Endometrial microvascular endothelial cells (primary cell): ENCODE measurements around the gene ATP6AP1. TPM values are rescaled to one million over a fixed set of nuclear protein-coding genes. Genes with fewer than 3 reads are reported as not detected.

Experiments used
- in situ Hi-C: cut with HindIII; loops from 2 replicates; pipeline ENCODE4 v1.10.0; 2017; ENCODE audit warnings: low sequenced_read_pairs, low pct_unique_long_range_greater_than_20kb; ENCODE audit errors: inconsistent ontology term
- total RNA-seq: library from RNA; depleted of rRNA; stranded (reverse); fragments of >200 nt; gene quantifications from one replicate; pipeline ENCODE4 v1.2.3, GENCODE V29; 2015; ENCODE audit errors: inconsistent ontology term

The ATP6AP1 gene
- total RNA-seq, 1 donor from 2014 or later = 108 TPM

DNA sequence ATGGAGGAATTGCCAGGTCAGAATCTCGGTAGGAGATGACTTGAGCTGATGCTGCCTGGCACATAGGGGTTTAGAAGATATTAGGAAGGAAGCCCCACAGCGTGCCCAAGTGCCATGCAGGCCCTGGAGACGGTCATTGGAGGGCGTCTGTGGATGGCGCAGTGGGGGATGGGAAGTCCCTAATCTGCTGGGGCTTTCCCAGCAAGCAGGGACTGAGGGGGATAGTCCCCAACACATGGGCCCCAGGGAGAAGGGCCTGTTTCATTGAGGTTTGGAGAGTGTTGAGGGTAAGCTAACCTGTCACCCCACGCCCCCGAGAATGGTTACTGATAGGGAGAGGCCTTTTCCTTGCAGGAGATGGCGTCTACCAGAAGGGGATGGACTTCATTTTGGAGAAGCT is 9.3 kb upstream of the ATP6AP1 start:
- in situ Hi-C loops = no loop called here

DNA sequence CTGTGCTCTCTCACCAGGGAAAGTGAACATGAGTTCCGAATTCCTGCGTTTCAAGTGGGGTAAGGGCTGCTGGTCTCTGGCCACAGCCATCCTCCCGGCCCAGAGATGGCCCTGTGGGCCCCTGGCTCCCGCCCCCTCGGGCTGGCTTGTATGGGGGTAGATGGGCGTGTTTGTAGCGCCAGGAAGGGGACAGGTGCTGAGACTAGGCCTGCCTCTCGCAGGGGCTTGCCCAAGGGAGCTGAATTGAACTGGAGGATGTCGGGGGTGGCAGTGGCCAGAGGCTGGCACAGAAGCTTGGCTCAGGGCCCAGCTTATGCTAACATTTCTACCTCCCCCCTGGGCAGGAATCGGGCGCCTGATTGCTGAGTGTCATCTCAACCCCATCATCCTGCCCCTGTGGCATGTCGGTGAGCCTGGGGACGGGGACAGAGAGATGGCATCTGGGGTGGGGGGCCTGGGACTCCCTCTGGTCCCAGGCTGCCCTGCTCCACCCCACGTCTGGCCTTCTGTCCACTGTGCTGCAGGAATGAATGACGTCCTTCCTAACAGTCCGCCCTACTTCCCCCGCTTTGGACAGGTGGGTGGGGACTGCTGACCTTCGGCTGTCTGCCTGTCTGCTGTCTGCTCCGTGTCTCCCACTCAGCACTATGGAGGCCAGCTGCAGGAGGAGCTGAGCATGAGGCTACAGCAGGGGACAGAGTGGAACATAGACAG is 8.6 kb upstream of the ATP6AP1 start:
- in situ Hi-C loops = no loop called here

DNA sequence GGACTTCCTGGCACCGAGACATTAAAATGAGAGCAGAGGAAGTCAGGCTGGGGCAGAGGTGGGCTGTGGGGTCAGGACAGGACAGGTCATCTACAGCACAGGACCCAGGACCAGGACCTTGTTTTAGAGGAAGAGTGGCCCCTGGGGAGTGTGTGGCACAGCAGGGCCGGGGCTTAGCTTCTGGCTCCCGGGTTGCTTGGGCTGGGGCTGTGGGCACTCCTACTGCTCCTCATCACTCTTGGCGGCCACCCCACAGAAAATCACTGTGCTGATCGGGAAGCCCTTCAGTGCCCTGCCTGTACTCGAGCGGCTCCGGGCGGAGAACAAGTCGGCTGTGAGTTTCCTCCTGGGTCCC is 8.1 kb upstream of the ATP6AP1 start:
- in situ Hi-C loops = no loop called here

DNA sequence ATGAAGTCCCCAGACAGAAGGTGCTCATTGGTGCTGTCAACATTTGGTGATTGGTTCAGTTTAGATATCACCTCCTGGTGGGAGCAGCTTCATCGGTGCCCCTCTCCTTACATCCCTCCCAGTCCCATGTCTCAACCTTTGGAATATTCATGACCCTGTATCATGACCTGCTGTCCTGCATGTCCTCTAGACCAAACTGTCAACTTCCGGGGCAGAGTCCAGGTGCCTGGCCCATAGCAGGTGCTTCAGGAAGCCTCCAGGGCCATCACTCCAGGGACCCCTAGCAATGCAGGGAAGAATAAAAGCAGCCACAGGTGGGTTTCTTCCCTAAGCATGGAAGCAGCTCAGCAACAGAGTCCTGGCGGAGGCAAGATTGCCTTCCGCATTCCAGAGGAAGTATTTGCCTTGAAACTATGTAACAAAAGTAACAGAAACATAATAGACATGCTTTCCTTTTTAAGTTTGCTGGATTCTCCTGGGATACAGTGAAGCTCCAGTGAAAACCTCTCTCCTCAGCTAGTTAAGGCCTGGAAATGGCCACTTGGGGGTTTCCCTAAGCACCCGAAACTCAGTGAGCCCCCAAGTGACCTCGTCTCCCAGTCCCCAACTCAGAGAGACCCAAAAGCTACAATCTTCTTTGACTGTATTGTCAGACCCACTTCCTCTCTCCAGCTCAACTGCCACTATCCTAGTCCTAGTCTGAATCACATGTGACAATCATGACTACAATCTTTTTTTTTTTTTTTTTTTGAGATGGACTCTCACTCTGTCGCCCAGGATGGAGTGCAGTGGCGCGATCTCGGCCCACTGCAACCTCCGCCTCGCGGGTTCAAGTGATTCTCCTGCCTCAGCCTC is 1.3 kb upstream of the ATP6AP1 start:
- in situ Hi-C loops = no loop called here

DNA sequence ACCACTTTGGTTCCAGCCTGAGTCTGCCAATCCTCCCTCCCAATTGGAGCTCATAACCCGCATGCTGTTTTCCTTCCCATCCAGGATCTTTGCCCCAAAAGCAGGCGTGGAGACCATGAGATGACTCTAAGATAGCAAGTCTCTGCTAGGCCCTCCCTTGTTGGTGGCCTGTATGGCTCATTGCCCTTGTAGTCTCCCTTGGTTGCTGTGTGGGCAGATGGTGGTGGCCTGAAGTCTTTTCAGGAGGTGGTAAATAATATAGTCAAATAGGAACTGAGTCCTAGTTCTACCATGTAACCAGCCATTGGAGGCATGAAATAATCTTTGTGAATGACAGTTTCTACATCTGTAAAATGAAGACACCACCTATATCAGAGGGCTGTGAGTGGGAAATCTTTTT is 1.2 kb downstream of the ATP6AP1 start:
- in situ Hi-C loops = no loop called here

DNA sequence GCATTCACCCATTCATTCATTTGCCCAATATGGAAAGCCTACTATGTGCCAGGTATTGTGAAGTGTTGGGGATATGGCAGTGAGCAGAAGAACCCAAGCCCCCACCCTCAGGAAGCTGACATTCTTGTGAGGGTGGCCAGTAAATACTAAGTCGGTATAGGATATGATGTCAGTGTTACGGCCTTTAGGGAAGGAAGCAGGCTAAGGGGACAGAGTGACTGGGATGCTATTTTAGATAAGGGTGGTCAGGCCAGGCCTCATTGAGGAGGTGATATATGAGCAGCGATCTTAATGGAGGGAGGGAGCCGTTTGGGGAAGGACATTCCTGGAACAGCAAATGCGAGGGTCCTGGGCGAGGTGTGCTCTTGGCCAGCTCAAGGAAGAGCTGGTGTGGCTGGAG is 2.0 kb downstream of the ATP6AP1 start:
- in situ Hi-C loops = no loop called here

DNA sequence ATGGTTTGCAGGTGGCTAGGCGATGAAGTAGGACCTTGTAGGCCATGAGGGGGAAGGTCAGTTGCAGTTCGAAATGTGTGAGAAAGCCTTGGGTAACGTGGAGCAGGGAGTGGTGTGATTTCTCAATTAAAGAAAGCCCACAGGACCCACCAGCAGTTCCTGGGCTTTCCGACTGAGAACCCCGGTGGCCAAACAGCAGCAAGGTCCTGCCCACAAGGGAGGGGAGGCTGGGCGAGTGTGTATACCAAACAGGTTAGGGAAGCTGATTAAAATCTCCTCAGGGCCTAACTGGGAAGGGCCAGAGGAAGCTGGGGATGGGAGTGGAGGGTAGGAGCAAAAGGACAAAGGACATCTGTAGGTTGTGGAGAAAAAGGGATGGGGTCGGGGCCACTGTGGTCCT is 2.4 kb downstream of the ATP6AP1 start:
- in situ Hi-C loops = no loop called here

DNA sequence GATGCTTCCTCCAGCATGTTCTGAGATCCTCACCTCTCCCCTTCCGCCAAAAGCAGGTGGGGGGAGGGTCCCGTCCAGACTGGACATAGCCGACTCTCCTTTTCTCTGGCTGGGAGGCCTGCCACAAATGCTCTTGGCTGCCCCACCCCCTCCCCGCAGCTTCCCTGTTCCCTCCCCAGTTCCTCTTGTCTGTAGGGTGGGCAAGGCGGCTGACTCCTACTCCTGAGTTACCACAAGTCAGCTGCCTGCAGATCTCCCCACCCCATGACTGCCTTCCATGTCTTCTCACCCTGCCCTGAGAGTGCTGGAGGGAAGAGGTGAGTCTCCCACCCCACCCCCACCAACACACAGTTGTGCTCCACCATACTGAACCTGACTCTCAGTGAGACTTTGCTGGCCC is 2.9 kb downstream of the ATP6AP1 start:
- in situ Hi-C loops = no loop called here

DNA sequence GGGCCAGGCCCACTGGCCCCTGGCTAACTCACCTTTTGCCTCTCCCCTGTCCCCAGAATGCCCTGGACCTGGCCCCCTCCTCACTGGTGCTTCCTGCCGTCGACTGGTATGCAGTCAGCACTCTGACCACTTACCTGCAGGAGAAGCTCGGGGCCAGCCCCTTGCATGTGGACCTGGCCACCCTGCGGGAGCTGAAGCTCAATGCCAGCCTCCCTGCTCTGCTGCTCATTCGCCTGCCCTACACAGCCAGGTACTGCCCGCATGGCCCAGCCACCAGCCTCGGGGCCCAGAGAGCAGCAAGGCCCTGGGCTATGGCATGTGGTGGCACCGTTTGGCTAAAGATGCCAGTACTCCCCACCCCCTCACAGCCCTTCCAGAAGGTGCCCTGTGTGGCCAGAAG is 3.7 kb downstream of the ATP6AP1 start:
- in situ Hi-C loops = no loop called here

DNA sequence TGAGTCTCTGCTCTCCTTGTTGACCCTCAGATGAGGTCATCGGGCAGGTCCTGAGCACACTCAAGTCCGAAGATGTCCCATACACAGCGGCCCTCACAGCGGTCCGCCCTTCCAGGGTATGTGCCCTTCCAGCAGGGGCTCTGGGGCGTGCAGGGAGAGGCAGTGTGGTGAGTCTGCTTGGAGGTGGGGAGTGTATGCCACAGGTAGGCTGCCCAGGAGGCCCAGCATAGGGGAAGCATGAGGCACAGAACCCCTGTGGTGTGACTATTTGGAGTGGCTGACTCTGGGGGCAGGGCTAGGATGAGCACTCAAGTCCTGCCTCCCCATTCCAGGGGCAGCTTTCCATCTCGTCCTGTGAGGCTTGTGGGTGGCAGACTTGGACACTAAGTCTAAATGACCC is 5.1 kb downstream of the ATP6AP1 start:
- in situ Hi-C loops = no loop called here

DNA sequence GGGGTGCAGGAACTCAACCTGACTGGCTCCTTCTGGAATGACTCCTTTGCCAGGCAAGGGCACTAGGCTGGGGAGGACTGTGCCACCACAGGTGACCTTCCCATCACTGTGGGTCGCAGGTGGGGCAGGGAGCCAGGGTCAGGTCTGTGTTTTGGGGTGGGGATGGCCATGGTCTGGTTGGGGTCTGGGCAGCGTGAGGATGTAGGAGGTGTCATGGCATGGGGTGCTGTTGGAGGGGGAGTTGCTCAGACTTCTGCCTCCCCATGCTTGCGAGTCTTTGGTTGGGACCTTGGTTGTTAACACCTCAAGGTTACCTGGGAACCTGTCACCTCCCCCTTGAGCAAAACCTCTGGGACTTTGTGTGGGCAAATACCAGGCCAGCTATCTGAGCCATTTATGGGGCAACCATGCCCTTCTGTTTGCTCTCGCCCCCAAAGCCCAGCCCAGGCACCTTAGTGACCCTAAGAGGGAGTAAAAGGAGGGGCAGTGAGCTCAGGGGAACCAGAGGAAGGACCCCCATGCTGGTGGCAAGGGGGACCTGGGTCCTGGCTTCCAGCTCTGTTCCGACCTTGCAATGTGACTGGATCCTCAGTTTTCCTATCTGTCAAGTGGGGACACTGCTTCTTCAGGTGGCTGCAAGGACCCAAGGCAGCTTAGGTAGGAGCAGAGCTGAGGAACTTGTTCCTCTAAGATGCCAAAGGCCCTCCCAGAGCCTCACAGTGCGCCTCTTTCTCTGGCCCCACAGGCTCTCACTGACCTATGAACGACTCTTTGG is 6.1 kb downstream of the ATP6AP1 start:
- in situ Hi-C loops = no loop called here

DNA sequence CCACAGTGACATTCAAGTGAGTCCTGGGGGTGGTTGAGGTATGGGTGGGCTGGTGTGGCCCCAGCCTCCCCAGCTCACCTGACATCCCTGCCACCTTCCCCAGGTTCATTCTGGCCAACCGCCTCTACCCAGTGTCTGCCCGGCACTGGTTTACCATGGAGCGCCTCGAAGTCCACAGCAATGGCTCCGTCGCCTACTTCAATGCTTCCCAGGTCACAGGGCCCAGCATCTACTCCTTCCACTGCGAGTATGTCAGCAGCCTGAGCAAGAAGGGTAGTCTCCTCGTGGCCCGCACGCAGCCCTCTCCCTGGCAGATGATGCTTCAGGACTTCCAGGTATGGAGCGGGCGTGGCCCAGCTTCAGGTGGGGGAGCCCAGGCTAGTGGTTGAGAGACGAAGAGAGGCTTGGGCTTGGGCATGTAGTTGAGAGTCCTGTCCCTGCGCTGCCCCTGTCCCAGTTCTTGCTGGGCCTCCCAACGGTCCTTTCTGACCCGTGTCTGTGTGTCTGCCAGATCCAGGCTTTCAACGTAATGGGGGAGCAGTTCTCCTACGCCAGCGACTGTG is 6.8 kb downstream of the ATP6AP1 start:
- in situ Hi-C loops = no loop called here

DNA sequence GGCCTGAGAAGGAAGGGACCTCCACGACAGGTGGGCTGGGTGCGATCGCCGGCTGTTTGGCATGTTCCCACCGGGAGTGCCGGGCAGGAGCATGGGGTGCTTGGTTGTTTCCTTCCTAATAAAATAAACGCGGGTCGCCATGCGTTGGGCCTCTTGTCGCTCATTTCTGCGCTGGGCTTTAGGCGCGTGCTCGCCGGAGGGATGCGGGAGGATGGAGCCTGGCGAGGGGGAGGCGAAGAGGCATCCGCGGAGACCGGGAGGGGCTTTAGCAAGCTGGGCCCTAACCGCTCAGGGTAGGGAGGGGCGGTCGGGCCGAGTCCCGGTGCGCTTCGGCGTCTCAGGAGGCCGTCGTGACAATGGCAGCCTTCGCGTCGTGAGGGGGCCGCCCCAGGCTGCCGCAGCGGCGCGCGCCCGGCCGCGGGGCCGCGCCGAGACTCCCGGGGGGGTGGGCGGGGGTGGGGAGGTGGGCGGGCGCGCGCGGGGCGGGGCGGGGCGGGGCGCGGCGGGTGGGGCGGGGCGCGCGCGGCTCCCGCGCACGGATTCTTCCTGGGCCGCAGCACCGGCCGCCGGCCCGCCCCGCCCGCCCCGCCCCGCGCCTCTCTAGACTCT is 8.0 kb downstream of the ATP6AP1 start:
- in situ Hi-C loops = no loop called here

DNA sequence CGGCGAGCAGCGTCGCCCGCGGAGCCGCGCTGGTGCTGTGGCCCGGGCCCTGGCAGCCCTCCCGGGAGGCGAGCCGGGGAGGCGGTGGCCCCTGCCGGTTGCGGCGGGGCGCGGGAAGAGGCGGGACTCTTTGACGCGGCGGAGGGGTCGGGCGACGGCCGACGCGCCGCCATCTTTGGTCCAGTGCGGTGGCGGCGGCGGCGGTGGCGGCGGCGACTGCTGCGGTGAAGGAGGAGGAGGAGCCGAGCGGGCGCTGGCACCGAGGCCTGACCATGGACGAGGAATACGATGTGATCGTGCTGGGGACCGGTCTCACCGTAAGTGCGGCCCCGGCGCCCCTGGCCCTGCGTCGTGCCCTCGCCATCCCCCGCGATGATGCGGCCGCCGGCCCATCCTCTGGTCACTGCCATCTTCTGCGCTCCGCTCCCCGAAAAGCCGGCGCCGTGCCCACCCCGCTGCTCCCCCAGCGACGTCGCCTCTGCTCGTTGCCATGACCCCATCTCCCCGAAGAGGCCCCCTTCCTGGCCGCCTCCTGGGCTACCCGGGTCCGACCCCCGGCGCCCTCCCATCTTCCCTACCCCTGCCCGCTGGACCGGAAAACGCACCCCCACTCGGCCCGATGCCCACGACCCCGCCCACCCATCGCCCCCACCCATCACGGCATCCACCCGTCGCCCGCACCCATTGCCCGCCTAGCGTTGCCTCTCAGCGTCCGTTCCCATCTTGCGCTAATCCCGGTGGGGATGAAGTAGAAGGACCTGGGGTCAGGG is 8.7 kb downstream of the ATP6AP1 start, which contains the start of gene GDI1:
Gene GDI1, plus strand, starts transcription at position 172 of the 770 bp plus-strand sequence. Its CDS starts 101 bp downstream, at position 273.
- in situ Hi-C loops = no loop called here

DNA sequence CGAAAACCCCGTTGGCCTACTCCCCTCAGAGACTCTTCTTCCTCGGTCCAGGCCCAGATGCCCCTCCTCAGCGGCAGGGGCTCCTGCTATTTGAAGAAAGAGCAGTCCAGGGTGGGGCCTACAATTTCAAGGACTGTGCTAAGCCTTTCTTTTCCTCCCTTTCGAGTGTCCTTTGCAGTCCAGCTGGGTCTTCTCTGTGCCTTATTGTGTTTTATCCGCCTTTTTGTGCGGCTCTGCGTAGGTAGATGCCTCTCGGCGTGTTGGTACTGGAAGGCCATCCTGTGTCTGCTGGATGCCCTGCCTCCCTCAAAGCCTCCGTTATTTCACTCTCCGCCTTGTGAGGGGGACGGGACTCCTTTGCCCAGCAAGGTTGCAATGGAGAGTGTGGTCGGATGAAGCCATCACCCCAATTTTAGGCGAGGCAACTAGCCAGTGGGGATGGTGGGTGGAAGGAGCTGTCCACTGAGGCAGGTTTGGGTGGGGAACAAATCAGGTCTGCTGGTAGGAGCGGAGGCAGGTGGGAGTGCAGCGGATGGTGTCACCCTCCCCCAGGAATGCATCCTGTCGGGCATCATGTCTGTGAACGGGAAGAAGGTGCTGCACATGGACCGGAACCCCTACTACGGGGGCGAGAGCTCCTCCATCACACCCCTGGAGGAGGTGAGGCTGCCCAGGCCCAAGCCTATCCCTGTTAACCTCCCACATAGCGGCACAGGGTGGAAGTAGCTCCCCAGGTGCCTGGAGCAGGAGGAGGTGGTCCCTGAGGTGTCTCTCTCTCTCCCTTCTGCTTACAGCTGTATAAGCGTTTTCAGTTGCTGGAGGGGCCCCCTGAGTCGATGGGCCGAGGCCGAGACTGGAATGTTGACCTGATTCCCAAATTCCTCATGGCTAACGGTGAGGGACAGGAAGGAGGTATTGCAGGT is 9.8 kb downstream of the ATP6AP1 start:
- in situ Hi-C loops = no loop called here

DNA sequence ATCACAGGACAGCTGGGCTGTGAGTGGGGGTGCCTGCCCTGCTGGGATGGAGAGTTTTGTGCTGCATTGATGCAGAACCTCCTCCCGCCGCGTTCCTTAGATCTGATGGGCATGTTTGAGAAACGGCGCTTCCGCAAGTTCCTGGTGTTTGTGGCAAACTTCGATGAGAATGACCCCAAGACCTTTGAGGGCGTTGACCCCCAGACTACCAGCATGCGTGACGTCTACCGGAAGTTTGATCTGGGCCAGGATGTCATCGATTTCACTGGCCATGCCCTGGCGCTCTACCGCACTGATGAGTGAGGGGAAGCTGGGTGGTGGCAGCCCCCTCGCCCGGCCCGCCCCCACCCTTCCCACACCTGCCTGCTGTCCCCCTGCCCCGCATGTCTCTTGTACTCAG is 11.4 kb downstream of the ATP6AP1 start:
- in situ Hi-C loops = no loop called here

DNA sequence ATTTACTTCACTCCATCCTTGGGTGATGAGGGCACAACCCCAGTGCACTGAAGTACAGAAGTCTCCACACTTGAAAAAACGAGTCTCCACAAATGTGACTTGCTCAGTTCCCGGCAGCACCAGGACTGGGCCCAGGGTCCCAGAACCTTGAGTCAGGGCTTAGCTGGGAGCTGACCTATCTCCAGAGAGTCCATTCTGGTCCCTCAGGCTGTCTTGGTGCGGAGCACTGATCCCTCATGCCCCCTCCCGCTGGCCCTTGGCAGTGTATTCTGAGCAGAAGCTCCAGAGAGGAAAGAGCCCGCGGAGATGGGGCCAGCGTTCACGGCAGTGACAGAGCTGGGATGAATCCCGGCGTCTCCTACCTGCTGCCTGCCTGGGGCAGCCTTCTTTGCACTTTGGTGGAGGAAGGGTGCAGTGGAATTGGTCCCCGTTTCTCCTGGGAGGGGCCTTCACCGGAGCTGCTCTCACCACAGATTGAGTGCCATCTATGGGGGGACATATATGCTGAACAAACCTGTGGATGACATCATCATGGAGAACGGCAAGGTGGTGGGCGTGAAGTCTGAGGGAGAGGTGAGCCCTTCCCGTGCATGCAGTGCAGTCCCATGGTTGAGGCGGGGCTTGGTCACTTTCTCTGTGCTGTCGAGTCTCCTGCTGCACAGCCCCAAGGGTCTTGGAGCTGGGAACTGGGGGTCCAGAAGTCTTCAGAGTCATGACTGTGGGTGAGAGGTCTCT is 12.3 kb downstream of the ATP6AP1 start:
- in situ Hi-C loops = no loop called here
